HG02763 (cell line): ENCODE results near the gene CRK.
A peak's percentile ranks its signal among the peaks of the same experiment; 100 is the strongest.
"Not testable (repeated sequence)": the region's sequence is repeated elsewhere in the genome, so short reads cannot be mapped to it uniquely, and the experiment has no call there.

Experiments
- ATAC-seq: cut with Tn5 transposase; IDR thresholded peaks from one replicate; pipeline ENCODE4 v1.9.1; 2021; ENCODE audit warnings: mild to moderate bottlenecking, moderate library complexity; ENCODE audit not compliant: unreplicated experiment

The CRK gene

GRCh38 chr17:1467898-1468492, 12.0 kb upstream of the CRK start:
- no peak for ATAC-seq

- no peak for ATAC-seq
These were observed 11.2 kb upstream of the CRK start for GRCh38 chr17:1467258-1467657.

DNA sequence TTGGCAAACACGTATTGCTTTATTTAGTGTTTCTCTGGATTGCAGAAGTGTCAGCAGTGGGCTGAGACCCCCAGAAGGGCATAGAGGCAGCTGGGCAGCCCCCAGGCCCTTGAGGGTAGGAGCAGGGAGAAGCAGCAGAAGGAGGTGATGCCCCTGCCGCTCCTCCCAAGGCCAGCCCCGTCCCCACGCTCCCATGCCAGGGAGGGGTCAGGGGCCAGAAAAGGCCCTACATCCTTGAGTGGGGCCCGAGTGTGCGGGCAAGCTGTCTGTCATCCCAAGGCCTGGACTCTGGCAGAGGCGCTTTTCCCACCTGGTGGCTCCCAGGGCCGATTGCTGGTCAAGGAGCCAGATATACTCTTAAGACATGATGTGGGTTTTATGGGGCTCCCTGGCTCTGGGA, 8.2 kb upstream of the CRK start:
- no peak for ATAC-seq

DNA sequence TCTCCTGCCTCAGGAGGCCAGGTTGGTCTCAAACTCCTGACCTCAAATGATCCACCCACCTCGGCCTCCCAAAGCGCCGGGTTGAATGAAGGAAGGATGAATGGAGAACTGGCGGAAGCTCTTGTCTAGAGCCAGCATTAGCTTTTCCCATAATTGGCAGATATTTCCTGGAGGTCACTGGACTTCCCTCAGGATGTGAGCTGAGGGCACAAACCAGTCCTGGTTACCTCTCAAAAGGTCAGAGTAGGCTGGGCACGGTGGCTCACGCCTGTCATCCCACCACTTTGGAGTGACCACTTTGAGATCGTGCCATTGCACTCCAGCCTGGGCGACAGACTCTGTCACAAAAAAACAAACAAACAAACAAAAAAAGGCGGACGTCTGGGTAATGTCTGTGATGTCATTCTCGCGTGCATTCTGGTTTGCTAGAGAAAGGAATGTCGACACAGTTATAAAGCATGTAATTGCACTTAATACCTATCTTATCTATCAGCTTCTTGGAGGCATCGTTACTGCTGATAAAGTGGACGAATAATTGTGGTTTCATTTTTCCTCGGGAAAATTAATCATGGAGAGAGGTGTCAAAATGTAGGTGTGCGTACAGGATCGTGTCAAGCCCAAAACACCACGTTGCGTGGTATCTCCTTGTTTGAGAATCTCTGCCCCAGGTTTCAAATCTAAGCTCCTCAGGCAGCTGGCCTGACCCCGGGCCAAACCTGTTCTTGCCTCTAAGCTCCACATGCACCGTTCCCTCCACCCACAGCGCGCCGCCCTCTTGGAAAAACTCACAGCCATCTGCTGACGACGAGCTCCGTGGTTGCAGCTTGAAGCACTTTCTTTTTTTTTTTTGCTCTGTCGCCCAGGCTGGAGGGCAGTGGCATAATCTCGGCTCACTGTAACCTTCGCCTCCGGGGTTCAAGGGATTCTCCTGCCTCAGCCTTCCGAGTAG, 6.4 kb upstream of the CRK start:
- no peak for ATAC-seq

DNA sequence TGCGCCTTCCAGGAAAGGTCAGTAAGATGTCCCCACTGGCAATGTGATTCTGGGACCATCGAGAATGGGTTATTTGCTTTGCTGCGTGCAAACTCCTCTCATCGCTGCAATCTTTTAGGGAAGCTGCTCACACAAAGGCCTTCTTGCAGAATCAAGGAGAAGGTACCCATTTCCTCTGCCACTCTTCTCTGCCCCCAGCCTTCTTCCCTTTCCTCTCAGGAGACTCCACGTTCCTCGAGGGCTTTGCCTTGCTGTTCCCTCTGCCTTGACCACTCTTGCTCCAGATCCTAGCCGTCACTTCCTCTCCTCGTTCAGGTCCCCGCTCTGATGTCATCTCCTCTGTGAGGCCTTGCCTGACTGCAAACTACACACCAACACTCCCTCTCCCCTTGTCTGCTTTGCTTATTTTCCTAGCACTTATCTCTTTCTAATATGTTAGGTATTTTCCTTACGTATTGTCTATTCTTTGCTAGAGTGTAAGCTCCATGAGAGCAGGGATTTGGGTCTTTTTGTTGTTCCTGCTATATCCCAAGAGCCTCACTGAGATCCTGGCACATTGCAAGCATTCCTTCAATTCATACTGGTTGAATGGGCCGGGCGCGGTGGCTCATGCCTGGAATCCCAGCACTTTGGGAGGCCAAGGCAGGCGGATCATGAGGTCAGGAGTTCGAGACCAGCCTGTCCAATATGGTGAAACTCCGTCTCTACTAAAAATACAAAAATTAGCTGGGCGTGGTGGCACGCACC, 5.3 kb upstream of the CRK start:
- no peak for ATAC-seq

GRCh38 chr17:1460233-1460632, 4.2 kb upstream of the CRK start:
- no peak for ATAC-seq

GRCh38 chr17:1455291-1455796, 688 bp downstream of the CRK start:
- ATAC-seq = peak; percentile 31

- no peak for ATAC-seq
These were observed 1.5 kb downstream of the CRK start for GRCh38 chr17:1454541-1454940.

GRCh38 chr17:1453694-1454093, 2.3 kb downstream of the CRK start:
- not testable (repeated sequence) for ATAC-seq

DNA sequence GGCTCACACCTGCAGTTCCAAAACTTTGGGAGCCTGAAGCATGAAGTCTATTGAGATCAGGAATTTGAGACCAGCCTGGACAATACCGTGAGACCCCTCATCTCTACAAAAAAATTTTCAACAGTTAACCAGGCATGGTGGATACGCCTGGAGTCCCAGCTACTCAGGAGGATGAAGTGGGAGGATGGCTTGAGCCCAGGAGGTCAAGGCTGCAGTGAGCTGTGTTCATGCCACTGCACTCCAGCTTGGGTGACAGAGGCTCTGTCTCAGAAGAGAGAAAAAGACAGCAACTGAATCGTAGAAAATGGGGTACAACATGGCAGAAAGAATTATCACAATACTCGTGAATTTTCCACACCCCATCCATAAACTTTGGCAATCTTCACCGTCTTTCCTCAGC, 3.2 kb downstream of the CRK start:
- no peak for ATAC-seq

GRCh38 chr17:1450261-1450660, 5.8 kb downstream of the CRK start:
- ATAC-seq = not testable (repeated sequence)

DNA sequence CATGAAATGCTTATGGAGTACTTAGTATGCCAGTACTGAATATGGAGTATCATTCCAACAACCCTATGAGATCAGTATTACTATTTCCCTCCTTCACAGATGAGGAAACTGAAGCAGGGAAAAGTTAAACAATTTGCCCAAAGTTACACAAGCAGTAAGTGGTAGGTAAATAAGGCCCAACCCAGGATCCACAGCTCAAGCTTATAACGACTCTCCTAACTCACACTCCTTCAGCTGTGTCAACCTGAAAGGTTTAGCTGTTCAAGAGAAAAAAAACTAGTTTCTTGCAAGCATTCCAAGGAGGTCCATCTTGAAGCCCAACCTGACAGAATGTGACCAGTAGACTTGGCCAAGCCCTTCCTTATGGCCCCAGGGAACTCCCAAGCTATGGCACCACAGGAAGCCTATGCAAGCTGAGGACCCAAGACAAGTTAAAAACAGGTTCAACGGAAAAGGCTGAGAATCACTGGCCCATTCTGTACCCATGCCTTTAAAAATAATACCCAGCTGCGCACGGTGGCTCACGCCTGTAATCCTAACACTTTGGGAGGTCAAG, 6.5 kb downstream of the CRK start:
- ATAC-seq = no peak

GRCh38 chr17:1447052-1447451, 9.0 kb downstream of the CRK start:
- no peak for ATAC-seq

- ATAC-seq = no peak
These were observed 9.8 kb downstream of the CRK start for GRCh38 chr17:1446201-1446600.

DNA sequence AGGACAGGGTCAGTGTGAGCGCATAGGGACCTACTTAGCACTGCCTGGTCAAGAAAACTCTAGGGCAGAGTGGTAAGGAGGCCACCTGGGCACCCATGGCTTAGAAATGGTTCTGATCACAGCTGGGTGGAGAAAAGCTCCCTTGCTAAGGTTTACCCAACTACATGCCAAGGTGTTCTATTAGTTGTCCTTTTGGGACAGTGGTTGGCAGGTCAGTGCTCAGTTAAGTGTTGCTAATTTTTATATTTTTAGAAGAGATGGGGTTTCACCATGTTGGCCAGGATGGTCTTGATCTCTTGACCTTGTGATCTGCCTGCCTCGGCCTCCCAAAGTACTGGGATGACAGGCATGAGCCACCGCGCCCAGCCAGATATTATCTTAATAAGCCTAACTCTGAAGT, 10.3 kb downstream of the CRK start:
- ATAC-seq = not testable (repeated sequence)

DNA sequence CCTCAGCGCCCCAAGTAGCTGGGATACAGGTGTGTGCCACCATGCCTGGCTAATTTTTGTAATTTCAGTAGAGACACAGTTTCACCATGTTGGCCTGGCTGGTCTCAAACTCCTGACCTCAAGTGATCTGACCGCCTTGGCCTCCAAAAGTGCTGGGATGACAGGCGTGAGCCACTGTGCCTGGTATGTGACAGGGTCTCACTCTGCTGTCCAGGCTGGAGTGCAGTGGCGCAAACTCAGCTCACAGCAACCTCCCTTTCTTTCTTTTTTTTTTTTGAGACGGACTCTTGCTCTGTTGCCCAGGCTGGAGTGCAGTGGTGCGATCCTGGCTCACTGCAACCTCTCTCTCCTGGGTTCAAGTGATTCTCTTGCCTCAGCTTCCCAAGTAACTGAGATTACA, 13.3 kb downstream of the CRK start:
- ATAC-seq = not testable (repeated sequence)

GRCh38 chr17:1442187-1442586, 13.8 kb downstream of the CRK start:
- no peak for ATAC-seq

GRCh38 chr17:1440921-1441320, 15.1 kb downstream of the CRK start:
- no peak for ATAC-seq

- ATAC-seq = no peak
These were observed 17.4 kb downstream of the CRK start for GRCh38 chr17:1438593-1439083.

DNA sequence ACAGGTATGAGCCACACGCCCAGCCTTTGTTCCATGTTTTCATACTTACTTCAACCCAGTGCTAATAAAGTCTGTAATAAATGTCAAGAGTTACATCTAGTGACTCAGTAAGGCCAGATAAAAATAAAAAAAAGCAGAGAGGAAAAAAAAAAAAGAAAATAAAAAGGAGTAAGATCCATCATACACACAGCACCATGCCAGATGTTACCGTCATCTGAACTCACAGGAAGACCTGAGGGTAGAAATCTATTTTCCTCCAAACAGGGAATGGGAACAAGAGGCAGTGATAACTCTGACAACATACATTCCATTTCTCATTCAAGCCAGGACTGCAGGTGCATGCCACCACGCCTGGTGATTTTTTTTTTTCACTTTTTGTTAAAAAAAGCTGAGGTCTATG, 20.7 kb downstream of the CRK start:
- ATAC-seq = no peak

DNA sequence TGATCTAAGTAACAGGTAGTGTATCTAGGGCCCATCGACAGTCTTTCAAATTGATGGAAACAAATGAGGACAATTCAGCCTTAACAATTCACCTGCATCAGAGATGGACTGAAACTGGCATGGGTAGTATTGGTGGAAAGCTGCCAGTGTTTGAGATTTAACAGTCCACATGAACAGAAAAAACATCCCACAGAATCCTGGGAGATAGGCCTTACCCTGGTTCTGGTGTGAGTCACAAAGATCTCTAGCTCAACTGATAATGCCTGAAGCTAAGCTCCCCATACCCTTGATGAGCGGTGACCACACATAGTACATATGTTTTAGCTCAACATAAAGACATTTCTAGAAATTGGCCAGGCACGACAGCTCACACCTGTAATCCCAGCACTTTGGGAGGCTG, 21.9 kb downstream of the CRK start:
- no peak for ATAC-seq
